GM12801 (cell line): ENCODE results near the gene ZNF500.

Experiments
- TF ChIP-seq, protein P1 (sequence below): IDR thresholded peaks from one replicate; pipeline ENCODE4 v1.5.1; 2011; ENCODE audit warnings: control low read depth; ENCODE audit not compliant: insufficient read length; ENCODE audit errors: extremely low read depth

Gene ZNF500

DNA sequence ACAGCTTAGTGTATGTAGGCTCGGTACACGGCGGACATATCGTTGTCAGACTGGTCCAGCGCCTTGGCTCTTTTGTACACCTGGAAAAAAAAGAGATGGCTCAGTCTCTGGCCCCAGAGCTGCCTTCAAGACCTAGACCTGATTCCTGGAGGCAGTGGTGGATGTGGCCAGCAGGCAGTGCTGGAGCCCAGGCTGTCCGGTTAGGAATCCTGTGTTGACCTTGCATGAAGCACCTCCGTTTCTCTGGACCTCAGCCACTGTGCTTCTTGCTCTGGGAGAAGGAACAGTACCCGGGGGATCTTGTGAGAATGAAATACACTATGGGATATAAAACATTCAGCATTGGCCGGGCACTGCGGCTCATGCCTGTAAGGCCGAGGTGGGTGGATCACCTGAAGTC is 38.3 kb upstream of the ZNF500 start:
- TF ChIP-seq, protein P1, sequence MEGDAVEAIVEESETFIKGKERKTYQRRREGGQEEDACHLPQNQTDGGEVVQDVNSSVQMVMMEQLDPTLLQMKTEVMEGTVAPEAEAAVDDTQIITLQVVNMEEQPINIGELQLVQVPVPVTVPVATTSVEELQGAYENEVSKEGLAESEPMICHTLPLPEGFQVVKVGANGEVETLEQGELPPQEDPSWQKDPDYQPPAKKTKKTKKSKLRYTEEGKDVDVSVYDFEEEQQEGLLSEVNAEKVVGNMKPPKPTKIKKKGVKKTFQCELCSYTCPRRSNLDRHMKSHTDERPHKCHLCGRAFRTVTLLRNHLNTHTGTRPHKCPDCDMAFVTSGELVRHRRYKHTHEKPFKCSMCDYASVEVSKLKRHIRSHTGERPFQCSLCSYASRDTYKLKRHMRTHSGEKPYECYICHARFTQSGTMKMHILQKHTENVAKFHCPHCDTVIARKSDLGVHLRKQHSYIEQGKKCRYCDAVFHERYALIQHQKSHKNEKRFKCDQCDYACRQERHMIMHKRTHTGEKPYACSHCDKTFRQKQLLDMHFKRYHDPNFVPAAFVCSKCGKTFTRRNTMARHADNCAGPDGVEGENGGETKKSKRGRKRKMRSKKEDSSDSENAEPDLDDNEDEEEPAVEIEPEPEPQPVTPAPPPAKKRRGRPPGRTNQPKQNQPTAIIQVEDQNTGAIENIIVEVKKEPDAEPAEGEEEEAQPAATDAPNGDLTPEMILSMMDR: no peak

DNA sequence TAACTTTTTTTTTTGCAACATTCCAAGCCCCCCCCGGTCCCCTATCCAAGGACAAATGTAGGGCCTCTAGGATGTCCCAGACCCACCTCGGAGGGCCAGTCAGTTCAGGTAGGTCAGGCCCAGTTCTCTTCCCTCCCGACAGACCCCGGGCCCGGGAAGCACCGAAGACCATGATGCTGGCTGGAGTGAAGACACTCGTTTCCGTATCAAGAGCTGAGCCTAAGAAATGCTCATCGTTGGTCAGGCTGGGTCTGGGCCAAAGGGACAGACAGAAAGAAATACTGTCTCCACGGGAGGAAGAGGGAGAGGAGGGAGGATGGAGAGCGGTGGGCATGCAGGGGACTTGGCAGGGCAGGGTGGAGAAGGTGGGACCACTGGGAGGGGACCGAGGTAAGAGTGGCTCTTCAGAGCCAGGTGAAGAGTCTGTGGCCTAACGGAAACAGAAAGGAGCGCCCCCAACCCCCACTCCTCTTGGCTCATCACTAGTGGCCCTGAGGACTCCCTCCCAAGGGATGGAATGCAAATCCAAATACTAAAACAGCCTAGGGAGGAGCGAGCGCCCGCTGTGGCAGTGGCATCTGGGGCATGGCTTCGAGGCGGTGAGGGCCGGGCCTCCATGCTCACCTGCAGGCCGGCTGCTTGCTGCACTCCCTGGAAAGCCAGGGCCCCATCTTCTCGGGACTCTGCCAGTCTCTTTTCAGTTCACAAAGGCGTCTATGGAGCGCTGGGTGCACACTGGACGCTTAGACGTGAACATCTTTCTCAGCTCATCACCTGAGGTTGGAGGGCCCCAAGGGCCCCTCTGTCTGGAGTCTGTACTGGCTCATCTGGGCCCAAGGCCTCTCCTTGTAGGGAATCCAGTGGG is 37.2 kb upstream of the ZNF500 start:
- TF ChIP-seq, protein P1: no peak

DNA sequence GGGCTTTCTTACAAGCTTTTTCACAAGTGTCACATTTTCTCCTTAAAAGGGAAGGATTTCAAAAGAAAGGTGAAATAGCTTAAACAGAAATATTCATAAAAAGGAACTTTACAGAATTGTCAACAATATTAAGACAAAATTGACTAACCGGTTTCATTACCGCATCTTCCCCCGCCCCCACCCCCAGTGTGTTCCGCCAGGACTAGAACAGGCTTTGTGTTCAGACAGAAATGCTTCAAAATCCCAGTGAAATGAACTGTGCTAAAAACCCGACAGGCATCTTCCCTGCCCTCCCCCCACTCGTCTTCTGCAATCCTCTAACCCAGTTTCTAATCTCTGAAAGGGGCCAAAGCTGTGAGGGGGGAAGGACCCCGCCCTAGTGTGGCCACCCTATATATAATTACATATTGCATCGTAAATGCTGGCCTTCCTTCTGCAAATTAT is 36.5 kb upstream of the ZNF500 start:
- TF ChIP-seq, protein P1: no peak

DNA sequence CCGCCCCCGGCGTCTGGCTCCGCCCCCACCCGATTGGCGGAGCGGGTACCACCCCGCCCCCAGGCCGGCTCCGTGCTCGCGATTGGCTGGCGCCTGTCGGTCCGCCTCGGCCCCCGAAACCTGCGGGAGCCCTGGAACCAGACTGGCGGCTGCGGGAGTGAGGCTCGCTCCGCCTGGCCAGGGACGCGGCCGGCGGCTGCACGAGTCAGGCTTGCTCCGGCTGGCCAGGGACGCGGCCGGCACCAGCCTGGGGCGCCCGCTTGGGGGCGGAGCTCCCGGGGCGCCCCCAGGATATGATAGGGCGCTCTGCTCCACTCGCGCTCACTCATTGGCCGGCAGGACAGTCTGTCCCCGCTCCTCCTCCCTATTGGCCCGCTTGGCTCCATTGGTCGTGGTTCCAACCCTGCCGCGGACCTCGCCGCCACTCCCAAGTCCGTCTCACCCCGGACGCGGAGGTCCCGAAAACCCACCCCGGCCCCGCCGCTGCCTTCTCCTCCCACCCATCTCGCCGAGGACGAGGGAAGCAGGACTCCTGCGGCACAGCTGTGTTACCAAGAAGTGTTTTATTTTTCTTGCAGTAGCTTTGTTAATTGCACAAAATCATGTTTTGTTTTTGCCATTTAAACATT is 35.8 kb upstream of the ZNF500 start:
- TF ChIP-seq, protein P1: no peak

DNA sequence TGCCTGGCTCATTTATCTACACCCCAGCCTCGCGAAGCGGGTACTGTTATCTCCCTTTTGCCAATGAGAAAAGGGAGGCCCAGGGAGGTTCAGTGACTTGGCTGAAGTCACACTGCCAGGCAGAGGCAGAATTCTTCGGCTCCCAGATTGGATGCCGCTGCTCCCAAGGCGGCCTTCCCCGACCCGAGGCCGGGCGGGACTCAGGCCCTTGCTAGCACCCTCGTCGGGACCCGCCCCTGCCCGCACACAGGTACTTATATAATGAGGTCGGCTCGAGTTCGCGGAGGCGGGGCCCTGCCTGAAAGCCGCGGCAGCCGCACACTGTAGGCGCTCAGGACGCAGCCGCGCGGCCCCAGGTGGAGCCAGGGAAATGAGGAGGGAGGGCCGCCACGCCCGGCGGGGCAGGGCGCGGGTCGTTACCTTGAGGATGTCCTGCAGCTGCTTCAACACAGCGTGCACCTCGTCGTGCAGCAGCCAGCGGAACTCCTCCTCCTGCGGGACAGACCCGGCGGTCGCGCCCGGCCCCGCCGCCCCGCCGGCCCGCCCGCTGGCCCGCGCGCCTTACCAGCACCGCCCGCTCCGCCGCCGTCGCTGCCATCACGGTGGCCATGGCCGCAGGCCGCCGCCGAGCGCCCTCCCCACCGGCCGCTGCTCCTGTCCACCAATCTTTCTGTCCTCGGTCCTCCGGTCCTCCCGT is 35.1 kb upstream of the ZNF500 start, which contains the start of gene ROGDI:
Gene ROGDI (minus strand): TSS at position 672 of the 697 bp plus-strand sequence. CDS start 62 bp downstream, at position 610.
- TF ChIP-seq, protein P1: no peak

DNA sequence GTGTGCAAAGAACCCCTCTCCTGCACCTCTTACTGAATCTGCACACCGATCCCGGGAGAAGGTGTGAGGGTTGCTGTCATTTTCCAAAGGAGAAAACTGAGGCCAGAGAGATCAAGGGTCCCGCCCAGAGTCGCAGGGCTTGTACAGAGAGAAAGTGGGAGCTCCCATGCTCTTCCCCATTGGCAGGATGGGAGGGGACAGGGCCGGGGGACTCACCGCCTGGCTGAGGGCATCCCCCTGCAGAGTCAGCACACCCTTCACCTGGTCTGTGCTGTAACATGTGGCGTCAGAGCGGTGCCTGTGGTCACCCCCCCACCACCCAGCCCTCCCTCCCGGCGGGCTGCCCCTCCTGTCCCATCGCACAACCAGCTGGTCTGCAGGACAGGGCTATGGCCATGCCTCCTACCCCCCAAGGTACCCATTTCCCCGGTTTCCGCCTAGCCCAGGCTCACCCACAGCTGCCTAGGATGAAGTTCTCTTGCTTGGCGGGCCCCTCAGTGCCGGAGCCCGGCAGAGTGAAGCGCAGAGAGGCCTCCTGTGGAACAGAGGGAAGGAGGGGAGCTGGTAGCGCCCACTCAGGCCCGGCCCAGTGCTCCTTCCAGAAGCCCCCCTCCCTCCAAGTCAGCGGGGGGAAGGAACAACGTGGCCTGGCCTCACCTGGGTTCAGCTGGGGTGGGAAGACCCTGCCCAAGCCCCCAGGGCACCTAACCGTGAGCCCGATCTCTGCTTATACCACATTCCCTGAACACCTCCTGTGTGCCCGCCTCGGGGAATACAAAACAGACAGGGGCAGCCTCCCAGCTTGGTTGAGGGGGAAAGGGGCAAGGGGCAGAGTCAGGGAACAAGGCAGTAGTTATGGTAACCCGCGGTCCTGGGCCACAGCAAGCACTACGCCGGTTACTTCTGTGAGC is 34.3 kb upstream of the ZNF500 start:
- TF ChIP-seq, protein P1: no peak
